H9 (cell line): Measurements from ENCODE around the gene NDUFA6. TPM values are rescaled to one million over a fixed set of nuclear protein-coding genes. Genes with fewer than 3 reads are reported as not detected.
"Not testable (repeated sequence)": the region's sequence is repeated elsewhere in the genome, so short reads cannot be mapped to it uniquely, and the experiment has no call there.

ENCODE experiments used
- DNase-seq: peaks from one replicate; pipeline ENCODE4 v3.0.0-alpha.2; 2017
- H2AFZ ChIP-seq: one replicate; pipeline ENCODE4 v1.6.1; 2013; ENCODE audit warnings: mild to moderate bottlenecking, low read length, control low read depth, moderate library complexity
- H2AK5ac ChIP-seq: 2 replicates; pipeline ENCODE4 v1.6.1; 2013; ENCODE audit warnings: low read length, control low read depth, mixed read lengths; ENCODE audit not compliant: insufficient read length
- H2BK120ac ChIP-seq: one replicate; pipeline ENCODE4 v1.6.1; 2013; ENCODE audit warnings: low read depth, mild to moderate bottlenecking, low read length, control low read depth, inconsistent platforms; ENCODE audit not compliant: poor library complexity, severe bottlenecking
- H2BK12ac ChIP-seq: 2 replicates; pipeline ENCODE4 v1.6.1; 2013; ENCODE audit warnings: low read length, control low read depth, mixed read lengths, low read depth; ENCODE audit not compliant: insufficient read length
- H2BK15ac ChIP-seq: 2 replicates; pipeline ENCODE4 v1.6.1; 2013; ENCODE audit warnings: low read depth, low read length, control low read depth
- H2BK20ac ChIP-seq: one replicate; pipeline ENCODE4 v1.6.1; 2013; ENCODE audit warnings: low read depth, mild to moderate bottlenecking, low read length, control low read depth, inconsistent platforms; ENCODE audit not compliant: poor library complexity, severe bottlenecking
- H2BK5ac ChIP-seq: 2 replicates; pipeline ENCODE4 v1.6.1; 2013; ENCODE audit warnings: low read length, control low read depth, mixed read lengths; ENCODE audit not compliant: insufficient read length
- H3K14ac ChIP-seq: 2 replicates; pipeline ENCODE4 v1.6.1; 2013; ENCODE audit warnings: low read length, control low read depth; ENCODE audit not compliant: insufficient read depth
- H3K18ac ChIP-seq: 2 replicates; pipeline ENCODE4 v1.6.1; 2013; ENCODE audit warnings: low read depth, mild to moderate bottlenecking, mixed read lengths, low read length, control low read depth; ENCODE audit not compliant: insufficient read length
- H3K23ac ChIP-seq: 2 replicates; pipeline ENCODE4 v1.6.1; 2013; ENCODE audit warnings: low read length, control low read depth, mixed read lengths, low read depth; ENCODE audit not compliant: insufficient read length
- H3K23me2 ChIP-seq: 2 replicates; pipeline ENCODE4 v1.6.1; 2013; ENCODE audit warnings: low read depth, mild to moderate bottlenecking, mixed read lengths, low read length, control low read depth; ENCODE audit not compliant: insufficient read length, poor library complexity, severe bottlenecking
- H3K27ac ChIP-seq: 2 replicates; pipeline ENCODE4 v1.5.1; 2013; ENCODE audit warnings: low read length, control low read depth, mixed read lengths, low read depth; ENCODE audit not compliant: insufficient read length
- H3K27me3 ChIP-seq: 2 replicates; pipeline ENCODE4 v1.6.1; 2013; ENCODE audit warnings: low read length, control low read depth, inconsistent platforms; ENCODE audit not compliant: insufficient read depth
- H3K4ac ChIP-seq: 2 replicates; pipeline ENCODE4 v1.6.1; 2013; ENCODE audit warnings: low read depth, mild to moderate bottlenecking, control low read depth, inconsistent platforms, low read length, moderate library complexity
- H3K4me1 ChIP-seq: 2 replicates; pipeline ENCODE4 v1.6.1; 2013; ENCODE audit warnings: low read length, control low read depth, inconsistent platforms; ENCODE audit not compliant: insufficient read depth
- H3K4me2 ChIP-seq: 2 replicates; pipeline ENCODE4 v1.6.1; 2013; ENCODE audit warnings: low read length, control low read depth, mixed read lengths; ENCODE audit not compliant: insufficient read length, insufficient read depth
- H3K56ac ChIP-seq: 2 replicates; pipeline ENCODE4 v1.6.1; 2013; ENCODE audit warnings: low read depth, mild to moderate bottlenecking, mixed read lengths, low read length, control low read depth; ENCODE audit not compliant: insufficient read length
- H3K79me1 ChIP-seq: 2 replicates; pipeline ENCODE4 v1.6.1; 2013; ENCODE audit warnings: low read depth, mild to moderate bottlenecking, moderate library complexity, low read length, control low read depth, inconsistent platforms; ENCODE audit not compliant: insufficient read depth, poor library complexity, severe bottlenecking
- H3K79me2 ChIP-seq: 2 replicates; pipeline ENCODE4 v1.6.1; 2013; ENCODE audit warnings: low read length, control low read depth, inconsistent platforms; ENCODE audit not compliant: insufficient read depth
- H3K9ac ChIP-seq: 2 replicates; pipeline ENCODE4 v1.6.1; 2013; ENCODE audit warnings: low read length, control low read depth, mixed read lengths; ENCODE audit not compliant: insufficient read length; ENCODE audit errors: extremely low read depth
- H3K9me3 ChIP-seq: one replicate; pipeline ENCODE4 v1.6.1; 2013; ENCODE audit warnings: low read depth, low read length, inconsistent platforms; ENCODE audit not compliant: control insufficient read depth
- H3T11ph ChIP-seq: one replicate; pipeline ENCODE4 v1.6.1; 2013; ENCODE audit warnings: mild to moderate bottlenecking, low read length, control low read depth, inconsistent platforms
- H4K20me1 ChIP-seq: one replicate; pipeline ENCODE4 v1.6.1; 2013; ENCODE audit not compliant: control insufficient read depth, insufficient read length, insufficient read depth
- H4K5ac ChIP-seq: 2 replicates; pipeline ENCODE4 v1.6.1; 2013; ENCODE audit warnings: low read depth, mild to moderate bottlenecking, mixed read lengths, low read length, control low read depth; ENCODE audit not compliant: insufficient read length
- H4K8ac ChIP-seq: replicated peaks from 2 replicates; pipeline ENCODE4 v1.6.1; 2013; ENCODE audit warnings: low read length, control low read depth, mixed read lengths, low read depth; ENCODE audit not compliant: insufficient read length
- H4K91ac ChIP-seq: 2 replicates; pipeline ENCODE4 v1.6.1; 2013; ENCODE audit warnings: low read depth, mild to moderate bottlenecking, moderate library complexity, mixed read lengths, low read length, control low read depth; ENCODE audit not compliant: insufficient read length
- H3K27ac Mint-ChIP-seq, 3 experiments: 2 replicates in 2 of 3; 3 replicates in 1 of 3; pipeline ENCODE4 v1.8.0; 2020 to 2021; ENCODE audit warnings: mixed read lengths in 3 of 3, mild to moderate bottlenecking in 1 of 3, moderate library complexity in 1 of 3
- H3K27me3 Mint-ChIP-seq: 2 replicates; pipeline ENCODE4 v1.8.0; 2021; ENCODE audit warnings: low read depth, mild to moderate bottlenecking, moderate library complexity, mixed read lengths
- H3K36me3 Mint-ChIP-seq, 3 experiments: 2 replicates in 2 of 3; 3 replicates in 1 of 3; pipeline ENCODE4 v1.8.0; 2020 to 2021; ENCODE audit warnings: low read depth in 3 of 3, mixed read lengths in 3 of 3; ENCODE audit not compliant: insufficient read depth in 1 of 3
- H3K4me1 Mint-ChIP-seq, 2 experiments: 2 replicates each; pipeline ENCODE4 v1.8.0; 2020; ENCODE audit warnings: mixed read lengths in 2 of 2
- H3K4me3 Mint-ChIP-seq, 2 experiments: 2 replicates in 1 of 2; 3 replicates in 1 of 2; pipeline ENCODE4 v1.8.0; 2020 to 2021; ENCODE audit warnings: mild to moderate bottlenecking in 2 of 2, mixed read lengths in 2 of 2, moderate library complexity in 1 of 2
- H3K9me3 Mint-ChIP-seq, 2 experiments: 2 replicates in 1 of 2; 3 replicates in 1 of 2; pipeline ENCODE4 v1.8.0; 2020; ENCODE audit warnings: mild to moderate bottlenecking in 2 of 2, mixed read lengths in 2 of 2, moderate library complexity in 1 of 2
- WGBS: extraction: QIAGEN DNeasy Blood & Tissue Kit; methylation state at CpG from one replicate; pipeline ENCODE4 v1.1.7; 2013; ENCODE audit warnings: missing lambda C conversion rate, low lambda C conversion rate, mixed read lengths; ENCODE audit not compliant: insufficient read length; ENCODE audit errors: extremely low coverage; 5-methylcytosine and 5-hydroxymethylcytosine counted together
- total RNA-seq: library from RNA; stranded (reverse); gene quantifications from 2 replicates; pipeline ENCODE4 v1.2.1, GENCODE V29; 2021

Gene NDUFA6
- total RNA-seq, 1 experiment from 2014 or later, result 91.7 TPM

- not testable (repeated sequence) for H3K79me2 ChIP-seq, H3K27me3 Mint-ChIP-seq, H2BK120ac ChIP-seq, H4K91ac ChIP-seq, H3K14ac ChIP-seq, H3K4me1 ChIP-seq, H3K4me3 Mint-ChIP-seq, H3K23ac ChIP-seq, H3K27ac Mint-ChIP-seq, H2BK15ac ChIP-seq, H4K20me1 ChIP-seq, H3K27me3 ChIP-seq, H3K27ac ChIP-seq, H3K56ac ChIP-seq, H2BK20ac ChIP-seq, H3K4me2 ChIP-seq, H3T11ph ChIP-seq, H3K79me1 ChIP-seq, H3K9me3 Mint-ChIP-seq, H3K9ac ChIP-seq, H3K18ac ChIP-seq, H3K9me3 ChIP-seq, H4K8ac ChIP-seq, H2AK5ac ChIP-seq, H3K23me2 ChIP-seq, H3K4ac ChIP-seq, H2BK5ac ChIP-seq, H3K4me1 Mint-ChIP-seq, H2AFZ ChIP-seq, H2BK12ac ChIP-seq, H4K5ac ChIP-seq, DNase-seq
- peaks cover 8 to 21% (median 21%) of the 10 kb centered on the region in 3 experiments for H3K36me3 Mint-ChIP-seq
- no CpG with 5 or more reads among the region's 7 CpGs for WGBS
These were observed 48.9 kb upstream of the NDUFA6 start for GRCh38 chr22:42139508-42139907.
